Epithelial cell of alveolus of lung (primary cell): Measurements from ENCODE around the gene CTDSP2. TPM values are rescaled to one million over a fixed set of nuclear protein-coding genes. Genes with fewer than 3 reads are reported as not detected.

Source experiments
- total RNA-seq: library from RNA; depleted of rRNA; stranded (reverse); fragments of >200 nt; gene quantifications from 2 replicates; pipeline ENCODE4 v1.2.1, GENCODE V29; 2015

The CTDSP2 gene
- 106 and 189 TPM in 2 replicates for total RNA-seq

GRCh38 chr12:57846577-57847319 lies at the start of gene CTDSP2:
Gene CTDSP2 (minus strand): TSS chr12:57846729. CDS start chr12:57846435, 294 bp downstream.

GRCh38 chr12:57782608-57783465 lies 63.7 kb downstream of the CTDSP2 start, which contains the start of gene TSFM:
Gene TSFM (plus strand): TSS chr12:57782787. CDS start chr12:57782802, 15 bp downstream.

GRCh38 chr12:57772429-57773322 lies 73.9 kb downstream of the CTDSP2 start, which contains the start of gene EEF1AKMT3:
Gene EEF1AKMT3 (plus strand): TSS chr12:57772614. CDS start chr12:57772725, 111 bp downstream.

DNA sequence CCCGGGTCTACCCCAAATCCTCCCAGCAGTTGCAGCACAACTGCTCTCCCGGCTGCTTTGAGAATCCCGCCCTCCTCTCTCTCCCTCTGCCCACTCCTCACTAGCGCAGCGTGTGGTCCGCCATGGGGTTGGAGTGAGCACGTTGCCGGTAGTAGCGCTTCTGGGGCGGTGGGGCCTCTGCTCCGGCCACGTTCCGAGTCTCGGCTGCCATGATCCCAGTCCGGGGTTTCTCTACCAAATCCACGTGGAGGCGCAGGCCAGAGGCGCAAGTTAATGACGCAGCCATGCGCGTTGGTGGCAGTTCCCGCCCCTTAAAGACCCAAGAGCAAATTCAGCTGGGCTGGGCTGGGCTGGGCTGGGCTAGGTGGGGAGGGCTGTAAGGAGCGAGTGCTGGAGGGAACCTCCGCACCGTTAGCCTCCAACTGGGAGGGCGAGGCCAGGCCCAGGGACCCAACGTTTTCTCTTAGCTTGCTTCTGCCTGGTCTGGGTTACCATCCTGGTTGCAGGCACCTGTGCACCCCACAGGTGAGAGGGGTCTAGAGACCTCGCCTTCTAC lies 74.6 kb downstream of the CTDSP2 start, which contains the start of gene METTL1:
Gene METTL1, minus strand, starts transcription at position 233 of the 556 bp plus-strand sequence. Its CDS starts 22 bp downstream, at position 211.

Other genes with a start within 250 kb of the CTDSP2 start
- 21.2 and 22.9 TPM in 2 replicates for gene DTX3, start 241.9 kb downstream of the CTDSP2 start, total RNA-seq
- 13.8 and 22.4 TPM in 2 replicates for gene ARHGEF25, start 235.3 kb downstream of the CTDSP2 start, total RNA-seq
- gene B4GALNT1, start 213.5 kb downstream of the CTDSP2 start, total RNA-seq = 0.08 and 7.6 TPM in 2 replicates
- gene OS9, start 152.6 kb downstream of the CTDSP2 start, total RNA-seq = 175 and 282 TPM in 2 replicates
- gene AGAP2, start 108.0 kb downstream of the CTDSP2 start, total RNA-seq = 0.26 and 0.48 TPM in 2 replicates
- gene TSPAN31, start 101.7 kb downstream of the CTDSP2 start, total RNA-seq = 59.1 and 107 TPM in 2 replicates
- 141 and 233 TPM in 2 replicates for gene CDK4, start 94.4 kb downstream of the CTDSP2 start, total RNA-seq
- 1.4 and 10.7 TPM in 2 replicates for gene MARCHF9, start 91.6 kb downstream of the CTDSP2 start, total RNA-seq
- 0.26 and 0.32 TPM in 2 replicates for gene CYP27B1, start 79.7 kb downstream of the CTDSP2 start, total RNA-seq
- gene METTL1, start 74.6 kb downstream of the CTDSP2 start, total RNA-seq = 3.6 and 15.4 TPM in 2 replicates
- gene EEF1AKMT3, start 74.1 kb downstream of the CTDSP2 start, total RNA-seq = 7.4 and 14.5 TPM in 2 replicates
- 22.7 and 28.4 TPM in 2 replicates for gene TSFM, start 63.9 kb downstream of the CTDSP2 start, total RNA-seq
- gene AVIL, start 28.0 kb downstream of the CTDSP2 start, total RNA-seq = 0.65 and 5.7 TPM in 2 replicates
- 3.2 and 10.2 TPM in 2 replicates for gene ATP23, start 94.8 kb upstream of the CTDSP2 start, total RNA-seq